HCT116 (cell line): ENCODE results near the gene ERRFI1. TPM values are rescaled to one million over a fixed set of nuclear protein-coding genes. Genes with fewer than 3 reads are reported as not detected.
A peak's percentile ranks its signal among the peaks of the same experiment; 100 is the strongest.

Experiments
- ATAC-seq: fragments of 200-7000 bp; cut with Tn5 transposase; 2 replicates; pipeline ENCODE4 v1.9.1; 2020; ENCODE audit warnings: mild to moderate bottlenecking, moderate library complexity
- BruUV-seq: library from RNA; stranded (reverse); fragments of 400-500 nt; replicated peaks from 2 replicates; lab custom pipeline; 2021; lab: Mats Ljungman, UMichigan
- CTCF ChIA-PET: fragments of 300-600 bp; sonication (Branson Sonifier 250); formaldehyde crosslinking; loops from one replicate; lab custom pipeline; 2021; ENCODE audit warnings: antibody characterized with exemption; lab: Charles Lee
- POLR2A ChIA-PET: fragments of 300-600, 350-600 bp; sonication (Branson Sonifier 250); formaldehyde crosslinking; loops from one replicate; lab custom pipeline; 2021; ENCODE audit warnings: antibody characterized with exemption; lab: Charles Lee
- RAD21 ChIA-PET, 2 experiments: fragments of 300-600 bp; sonication (Branson Sonifier 250); formaldehyde crosslinking; loops; one replicate each; lab custom pipeline; 2023; ENCODE audit warnings: low total read pairs in 2 of 2; ENCODE audit not compliant: uncharacterized antibody in 2 of 2, unreplicated experiment in 2 of 2, low non-redundant PET in 1 of 2; lab: Charles Lee
- DNase-seq: peaks from one replicate; pipeline ENCODE4 v3.0.0-alpha.2; 2010; ENCODE audit warnings: low read depth, low spot score
- H2AFZ ChIP-seq: fragments of 200-600 bp; shearing (Covaris generic), sonication (generic); 2 replicates; pipeline ENCODE4 v1.6.1; 2017; ENCODE audit warnings: low read depth, mixed run types, mixed read lengths, antibody characterized with exemption, low read length; ENCODE audit not compliant: poor library complexity, severe bottlenecking
- H3K27ac ChIP-seq: 2 replicates; pipeline ENCODE4 v1.5.1; 2012; ENCODE audit warnings: low read depth, low read length
- H3K27me3 ChIP-seq: fragments of 200-600 bp; sonication (generic); 2 replicates; pipeline ENCODE4 v1.6.1; 2016; ENCODE audit warnings: mixed run types, low read length, mixed read lengths; ENCODE audit not compliant: insufficient read depth
- H3K36me3 ChIP-seq, 2 experiments: fragments of 200-500 bp in 1 of 2; fragments of 200-600 bp in 1 of 2; sonication (Bioruptor generic) in 1 of 2; sonication (generic) in 1 of 2; 2 replicates each; pipeline versions ENCODE4 v1.5.1 to v1.6.1; 2014 to 2016; ENCODE audit warnings: low read length in 2 of 2, inconsistent platforms in 1 of 2, mixed read lengths in 1 of 2, mixed run types in 1 of 2; ENCODE audit not compliant: insufficient read depth in 2 of 2, control insufficient read depth in 1 of 2
- H3K4me1 ChIP-seq, 2 experiments: fragments of 200-600 bp in 1 of 2; sonication (generic) in 1 of 2; 2 replicates each; pipeline versions ENCODE4 v1.5.1 to v1.6.1; 2012 to 2017; ENCODE audit warnings: low read length in 2 of 2, inconsistent platforms in 1 of 2, mild to moderate bottlenecking in 1 of 2, mixed read lengths in 1 of 2, mixed run types in 1 of 2, moderate library complexity in 1 of 2; ENCODE audit not compliant: insufficient read depth in 2 of 2, control insufficient read depth in 1 of 2
- H3K4me2 ChIP-seq: fragments of 200-600 bp; sonication (generic); 2 replicates; pipeline ENCODE4 v1.6.1; 2017; ENCODE audit warnings: mixed run types, low read length, mixed read lengths
- H3K4me3 ChIP-seq, 2 experiments: fragments of 200-600 bp in 1 of 2; sonication (generic) in 1 of 2; replicated peaks in 1 of 2; 2 replicates each; pipeline ENCODE4 v1.5.1; 2011 to 2016; ENCODE audit warnings: low read length in 2 of 2, control low read depth in 1 of 2, low read depth in 1 of 2, mild to moderate bottlenecking in 1 of 2, mixed read lengths in 1 of 2, mixed run types in 1 of 2
- H3K79me2 ChIP-seq: fragments of 200-600 bp; sonication (generic); 2 replicates; pipeline ENCODE4 v1.6.1; 2017; ENCODE audit warnings: mild to moderate bottlenecking, mixed run types, low read length, moderate library complexity, mixed read lengths; ENCODE audit not compliant: insufficient read depth
- H3K9ac ChIP-seq: fragments of 200-600 bp; sonication (generic); 2 replicates; pipeline ENCODE4 v1.6.1; 2016; ENCODE audit warnings: low read length, mixed read lengths
- H3K9me2 ChIP-seq: fragments of 200-600 bp; sonication (generic), shearing (Covaris generic); 2 replicates; pipeline ENCODE4 v1.6.1; 2017; ENCODE audit warnings: mixed run types, mild to moderate bottlenecking, moderate library complexity; ENCODE audit not compliant: insufficient read depth
- H3K9me3 ChIP-seq, 2 experiments: fragments of 200-500 bp in 1 of 2; fragments of 200-600 bp in 1 of 2; sonication (Bioruptor generic) in 1 of 2; sonication (generic) in 1 of 2; 2 replicates each; pipeline ENCODE4 v1.6.1; 2014 to 2017; ENCODE audit warnings: low read length in 2 of 2, mixed read lengths in 2 of 2, inconsistent platforms in 1 of 2, low read depth in 1 of 2, mild to moderate bottlenecking in 1 of 2, mixed run types in 1 of 2, moderate library complexity in 1 of 2; ENCODE audit not compliant: control insufficient read depth in 1 of 2, insufficient read depth in 1 of 2
- H4K20me1 ChIP-seq: fragments of 200-600 bp; sonication (generic), shearing (Covaris generic); 2 replicates; pipeline ENCODE4 v1.6.1; 2017; ENCODE audit warnings: mixed run types, mild to moderate bottlenecking, moderate library complexity; ENCODE audit not compliant: insufficient read depth
- EGR1 ChIP-seq: IDR thresholded peaks from 2 replicates; pipeline ENCODE4 v1.6.1; 2012; ENCODE audit warnings: low read depth
- ELF1 ChIP-seq: IDR thresholded peaks from 2 replicates; pipeline ENCODE4 v1.6.1; 2012; ENCODE audit warnings: low read depth, borderline replicate concordance
- EZH2phosphoT487 ChIP-seq: fragments of 200-600 bp; IDR thresholded peaks from 2 replicates; pipeline ENCODE4 v1.6.1; 2018; ENCODE audit warnings: antibody characterized with exemption, borderline replicate concordance
- FOSL1 ChIP-seq: IDR thresholded peaks from 2 replicates; pipeline ENCODE4 v1.6.1; 2012; ENCODE audit warnings: low read depth
- POLR2A ChIP-seq: IDR thresholded peaks from 2 replicates; pipeline ENCODE4 v1.7.0; 2011; ENCODE audit warnings: borderline replicate concordance; ENCODE audit not compliant: insufficient read depth, insufficient read length; ENCODE audit errors: extremely low read depth
- POLR2AphosphoS5 ChIP-seq: IDR thresholded peaks from 2 replicates; pipeline ENCODE4 v1.6.1; 2011; ENCODE audit warnings: mild to moderate bottlenecking, low read depth, low read length, moderate library complexity
- RAD21 ChIP-seq: IDR thresholded peaks from 2 replicates; pipeline ENCODE4 v1.6.1; 2012; ENCODE audit warnings: low read depth, mild to moderate bottlenecking
- SP1 ChIP-seq: IDR thresholded peaks from 2 replicates; pipeline ENCODE4 v1.6.1; 2012; ENCODE audit warnings: low read depth
- YY1 ChIP-seq: IDR thresholded peaks from 2 replicates; pipeline ENCODE4 v1.6.1; 2011; ENCODE audit warnings: low read length, low read depth, moderate library complexity, mild to moderate bottlenecking; ENCODE audit not compliant: insufficient replicate concordance; ENCODE audit errors: extremely low read depth
- ZNF274 ChIP-seq: fragments of 200-500 bp; sonication (Bioruptor generic); IDR thresholded peaks from 2 replicates; pipeline ENCODE4 v1.6.1; 2014; ENCODE audit warnings: mild to moderate bottlenecking, low read depth, low read length, inconsistent platforms
- intact Hi-C: fragments of 100-400 bp; cut with micrococcal nuclease; formaldehyde crosslinking; loops from 2 replicates; pipeline ENCODE4 v1.10.0; 2022
- total RNA-seq: library from RNA; stranded (reverse); gene quantifications from one replicate; pipeline ENCODE4 v1.2.1, GENCODE V29; 2021; ENCODE audit not compliant: unreplicated experiment
- TF ChIP-seq, protein P1 (sequence below): IDR thresholded peaks from 2 replicates; pipeline ENCODE4 v1.6.1; 2012
- TF ChIP-seq, protein P2 (sequence below): IDR thresholded peaks from 2 replicates; pipeline ENCODE4 v1.6.1; 2011; ENCODE audit warnings: mild to moderate bottlenecking, low read length, moderate library complexity; ENCODE audit not compliant: insufficient replicate concordance; ENCODE audit errors: extremely low read depth
- TF ChIP-seq, protein P3 (sequence below), 3 experiments: fragments of 200-600 bp in 1 of 3; sonication (generic) in 1 of 3; IDR thresholded peaks in 2 of 3; conservative IDR thresholded peaks in 1 of 3; 2 replicates each; pipeline ENCODE4 v1.5.1; 2012 to 2017; ENCODE audit warnings: low read depth in 2 of 3, low read length in 2 of 3, antibody characterized with exemption in 1 of 3, borderline replicate concordance in 1 of 3, control low read depth in 1 of 3, mild to moderate bottlenecking in 1 of 3, mixed read lengths in 1 of 3, mixed run types in 1 of 3, moderate library complexity in 1 of 3; ENCODE audit not compliant: insufficient read depth in 1 of 3
- TF ChIP-seq, protein P4 (sequence below): IDR thresholded peaks from 2 replicates; pipeline ENCODE4 v1.6.1; 2012

The ERRFI1 gene
- total RNA-seq, 1 experiment from 2014 or later = 777 TPM

DNA sequence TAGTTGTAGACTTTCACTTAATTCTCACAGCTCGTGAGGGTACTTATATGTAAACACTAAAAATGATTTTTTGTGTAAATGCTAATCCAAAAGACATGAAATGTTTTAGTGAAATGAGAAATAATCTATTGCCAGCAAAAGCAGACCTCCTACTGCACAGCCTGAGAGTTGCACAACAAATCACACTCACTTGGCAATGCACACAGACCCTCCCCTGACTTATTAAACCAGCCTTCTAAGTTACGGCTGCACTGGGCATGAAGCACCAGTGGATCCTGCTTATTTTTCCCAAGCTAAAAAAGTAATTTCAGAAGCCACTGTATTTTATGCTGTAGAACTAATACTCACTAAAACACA is 10.3 kb downstream of the ERRFI1 start:
- Histone ChIP-seq H3K4me2 (no peak overlapping the region), H4K20me1 (peaks cover 97% of the 10 kb centered on the region), H3K4me3 (no peak overlapping the region), H3K36me3 (peaks cover 47 to 76% of the 10 kb centered on the region in 2 experiments), H3K79me2 (peaks cover 100% of the 10 kb centered on the region), H3K4me1 (peaks cover 71 to 96% of the 10 kb centered on the region in 2 experiments), H3K9ac (0 out of 2 replicates have a peak overlapping the region, but pooled peaks have one; percentile 5), H3K9me3 (no peaks in the 10 kb centered on the region), H3K27ac (peak overlapping the region; percentile 43), H3K9me2 (no peaks in the 10 kb centered on the region), H2AFZ (no peak overlapping the region), H3K27me3 (no peaks in the 10 kb centered on the region)
- ChIA-PET POLR2A (interaction anchor here (1.4 to 1.5 kb wide), 2 partner anchors 9 to 12 kb away, joined by 4 read pairs; no protein-coding TSS in a partner anchor), CTCF (interaction anchor here (1.3 to 2.0 kb wide), 4 partner anchors 41 to 335 kb away, joined by 3 to 23 read pairs (median 5); no protein-coding TSS in a partner anchor), RAD21 (interaction anchor here in 1 of 2 experiments (1.4 kb wide), 1 partner anchor 299 kb away, joined by 10 read pairs; no protein-coding TSS in a partner anchor)
- intact Hi-C loops = no loop called here
- no TSS peak for BruUV-seq
- TF ChIP-seq EZH2phosphoT487 (no peak), SP1 (no peak), FOSL1 (no peak), POLR2A (no peak), ELF1 (no peak), RAD21 (no peak), POLR2AphosphoS5 (no peak), EGR1 (no peak), YY1 (no peak), ZNF274 (no peak)
- TF ChIP-seq, protein P1, sequence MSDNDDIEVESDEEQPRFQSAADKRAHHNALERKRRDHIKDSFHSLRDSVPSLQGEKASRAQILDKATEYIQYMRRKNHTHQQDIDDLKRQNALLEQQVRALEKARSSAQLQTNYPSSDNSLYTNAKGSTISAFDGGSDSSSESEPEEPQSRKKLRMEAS = no peak
- TF ChIP-seq, protein P2, sequence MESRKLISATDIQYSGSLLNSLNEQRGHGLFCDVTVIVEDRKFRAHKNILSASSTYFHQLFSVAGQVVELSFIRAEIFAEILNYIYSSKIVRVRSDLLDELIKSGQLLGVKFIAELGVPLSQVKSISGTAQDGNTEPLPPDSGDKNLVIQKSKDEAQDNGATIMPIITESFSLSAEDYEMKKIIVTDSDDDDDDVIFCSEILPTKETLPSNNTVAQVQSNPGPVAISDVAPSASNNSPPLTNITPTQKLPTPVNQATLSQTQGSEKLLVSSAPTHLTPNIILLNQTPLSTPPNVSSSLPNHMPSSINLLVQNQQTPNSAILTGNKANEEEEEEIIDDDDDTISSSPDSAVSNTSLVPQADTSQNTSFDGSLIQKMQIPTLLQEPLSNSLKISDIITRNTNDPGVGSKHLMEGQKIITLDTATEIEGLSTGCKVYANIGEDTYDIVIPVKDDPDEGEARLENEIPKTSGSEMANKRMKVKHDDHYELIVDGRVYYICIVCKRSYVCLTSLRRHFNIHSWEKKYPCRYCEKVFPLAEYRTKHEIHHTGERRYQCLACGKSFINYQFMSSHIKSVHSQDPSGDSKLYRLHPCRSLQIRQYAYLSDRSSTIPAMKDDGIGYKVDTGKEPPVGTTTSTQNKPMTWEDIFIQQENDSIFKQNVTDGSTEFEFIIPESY = no peak
- TF ChIP-seq, protein P3, sequence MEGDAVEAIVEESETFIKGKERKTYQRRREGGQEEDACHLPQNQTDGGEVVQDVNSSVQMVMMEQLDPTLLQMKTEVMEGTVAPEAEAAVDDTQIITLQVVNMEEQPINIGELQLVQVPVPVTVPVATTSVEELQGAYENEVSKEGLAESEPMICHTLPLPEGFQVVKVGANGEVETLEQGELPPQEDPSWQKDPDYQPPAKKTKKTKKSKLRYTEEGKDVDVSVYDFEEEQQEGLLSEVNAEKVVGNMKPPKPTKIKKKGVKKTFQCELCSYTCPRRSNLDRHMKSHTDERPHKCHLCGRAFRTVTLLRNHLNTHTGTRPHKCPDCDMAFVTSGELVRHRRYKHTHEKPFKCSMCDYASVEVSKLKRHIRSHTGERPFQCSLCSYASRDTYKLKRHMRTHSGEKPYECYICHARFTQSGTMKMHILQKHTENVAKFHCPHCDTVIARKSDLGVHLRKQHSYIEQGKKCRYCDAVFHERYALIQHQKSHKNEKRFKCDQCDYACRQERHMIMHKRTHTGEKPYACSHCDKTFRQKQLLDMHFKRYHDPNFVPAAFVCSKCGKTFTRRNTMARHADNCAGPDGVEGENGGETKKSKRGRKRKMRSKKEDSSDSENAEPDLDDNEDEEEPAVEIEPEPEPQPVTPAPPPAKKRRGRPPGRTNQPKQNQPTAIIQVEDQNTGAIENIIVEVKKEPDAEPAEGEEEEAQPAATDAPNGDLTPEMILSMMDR (IDR thresholded peaks at IDR 0.05 in 2 of 3, conservative IDR thresholded peaks at IDR 0.05 in 1 of 3; ENCODE audit: borderline replicate concordance in 1 of 3, insufficient read depth in 1 of 3, low read depth in 2 of 3, low read length in 2 of 3) = no peak
- TF ChIP-seq, protein P4, sequence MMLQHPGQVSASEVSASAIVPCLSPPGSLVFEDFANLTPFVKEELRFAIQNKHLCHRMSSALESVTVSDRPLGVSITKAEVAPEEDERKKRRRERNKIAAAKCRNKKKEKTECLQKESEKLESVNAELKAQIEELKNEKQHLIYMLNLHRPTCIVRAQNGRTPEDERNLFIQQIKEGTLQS = no peak
- no peak for DNase-seq
- ATAC-seq = no peak
